GM21737 (cell line): ENCODE data around the gene ATG4C.

Experiments
- ATAC-seq: cut with Tn5 transposase; IDR thresholded peaks from one replicate; pipeline ENCODE4 v1.9.1; 2021; ENCODE audit warnings: mild to moderate bottlenecking, moderate library complexity; ENCODE audit not compliant: unreplicated experiment

ATG4C gene

GRCh38 chr1:62836856-62837540 lies 53.1 kb downstream of the ATG4C start:
- ATAC-seq: no peak

- no peak for ATAC-seq
Observed at GRCh38 chr1:62840555-62840954, 56.6 kb downstream of the ATG4C start.

GRCh38 chr1:62841587-62842169 lies 57.7 kb downstream of the ATG4C start:
- no peak for ATAC-seq

DNA sequence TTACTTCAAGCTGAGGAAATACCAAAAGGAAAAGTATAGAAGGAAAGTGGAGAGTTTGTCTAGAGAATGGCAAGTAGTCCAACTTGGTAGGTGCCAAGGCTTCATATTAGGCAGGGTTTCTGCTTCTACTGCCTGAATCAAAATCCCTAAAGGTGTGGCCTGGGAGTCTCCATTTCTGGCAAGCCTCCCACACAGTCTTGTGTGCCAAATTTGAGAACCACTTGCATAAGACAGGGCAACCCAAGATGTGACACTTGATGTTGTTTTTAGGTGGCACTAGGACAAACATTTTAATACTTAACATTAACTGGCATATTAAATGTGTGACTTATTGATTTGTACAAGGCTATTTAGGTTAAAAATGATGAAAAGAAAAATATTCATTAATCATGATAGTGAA lies 60.1 kb downstream of the ATG4C start:
- no peak for ATAC-seq

DNA sequence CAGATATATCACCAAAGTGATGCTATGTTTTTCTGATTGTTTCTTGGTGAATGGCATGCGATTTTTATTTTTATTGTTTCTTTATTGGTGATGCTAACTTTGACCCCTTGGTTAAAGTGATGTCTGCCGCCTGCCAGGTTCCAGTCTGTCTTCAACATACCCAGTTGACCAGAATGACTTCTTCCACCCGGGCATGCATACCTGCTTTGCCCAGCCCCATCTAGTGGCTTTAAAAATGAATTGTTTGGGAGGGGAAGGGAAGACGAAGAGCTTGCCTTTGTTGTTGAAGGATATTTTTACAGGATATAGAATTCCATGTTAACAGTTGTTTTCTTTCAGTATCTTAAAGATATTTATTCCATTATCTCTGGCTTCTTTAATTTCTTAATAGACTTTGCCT lies 65.1 kb downstream of the ATG4C start:
- ATAC-seq: no peak

- ATAC-seq: no peak
Observed at GRCh38 chr1:62852253-62852652, 68.3 kb downstream of the ATG4C start.

DNA sequence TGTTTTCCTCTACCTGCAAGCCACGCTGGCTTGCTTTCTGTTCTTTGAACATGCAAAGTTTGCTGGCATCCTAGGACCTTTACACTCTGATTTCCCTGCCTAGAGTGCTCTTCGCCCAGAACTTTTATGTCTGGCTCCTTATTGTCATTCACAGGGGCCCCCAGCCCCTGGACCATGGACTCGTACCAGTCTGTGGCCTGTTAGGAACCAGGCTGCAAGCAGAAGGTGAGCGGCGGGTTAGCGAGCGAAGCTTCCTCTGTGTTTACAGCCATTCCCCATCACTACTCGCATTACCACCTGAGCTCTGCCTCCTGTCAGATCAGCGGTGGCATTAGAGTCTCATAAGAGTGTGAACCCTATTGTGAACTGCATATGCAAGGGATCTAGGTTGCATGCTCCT lies 73.0 kb downstream of the ATG4C start:
- no peak for ATAC-seq

GRCh38 chr1:62869217-62869754 lies 85.4 kb downstream of the ATG4C start:
- ATAC-seq: no peak

- ATAC-seq: no peak
Observed at GRCh38 chr1:62870148-62870547, 86.2 kb downstream of the ATG4C start.

DNA sequence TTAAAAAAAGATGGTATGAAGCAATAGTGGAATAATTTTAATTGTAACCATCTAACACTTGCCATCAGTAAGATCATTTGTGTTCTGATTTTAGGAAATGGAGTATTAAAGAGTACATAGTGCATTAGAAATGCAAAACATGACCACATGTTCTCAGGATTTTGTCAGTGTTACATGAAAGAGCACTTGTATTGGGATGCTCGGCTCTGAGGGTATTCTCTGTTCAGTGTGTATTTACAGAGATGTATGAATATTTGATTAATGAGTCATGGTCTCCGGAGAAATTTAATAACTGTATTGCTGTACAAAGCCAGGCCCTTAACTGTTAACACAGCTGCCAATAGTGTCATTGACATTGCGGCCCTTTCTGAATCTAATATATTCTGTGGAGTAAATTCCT lies 91.7 kb downstream of the ATG4C start:
- ATAC-seq: no peak

GRCh38 chr1:62876535-62876934 lies 92.6 kb downstream of the ATG4C start:
- ATAC-seq: no peak

- no peak for ATAC-seq
Observed at GRCh38 chr1:62877579-62877978, 93.6 kb downstream of the ATG4C start.

- no peak for ATAC-seq
Observed at GRCh38 chr1:62879962-62880361, 96.0 kb downstream of the ATG4C start.

DNA sequence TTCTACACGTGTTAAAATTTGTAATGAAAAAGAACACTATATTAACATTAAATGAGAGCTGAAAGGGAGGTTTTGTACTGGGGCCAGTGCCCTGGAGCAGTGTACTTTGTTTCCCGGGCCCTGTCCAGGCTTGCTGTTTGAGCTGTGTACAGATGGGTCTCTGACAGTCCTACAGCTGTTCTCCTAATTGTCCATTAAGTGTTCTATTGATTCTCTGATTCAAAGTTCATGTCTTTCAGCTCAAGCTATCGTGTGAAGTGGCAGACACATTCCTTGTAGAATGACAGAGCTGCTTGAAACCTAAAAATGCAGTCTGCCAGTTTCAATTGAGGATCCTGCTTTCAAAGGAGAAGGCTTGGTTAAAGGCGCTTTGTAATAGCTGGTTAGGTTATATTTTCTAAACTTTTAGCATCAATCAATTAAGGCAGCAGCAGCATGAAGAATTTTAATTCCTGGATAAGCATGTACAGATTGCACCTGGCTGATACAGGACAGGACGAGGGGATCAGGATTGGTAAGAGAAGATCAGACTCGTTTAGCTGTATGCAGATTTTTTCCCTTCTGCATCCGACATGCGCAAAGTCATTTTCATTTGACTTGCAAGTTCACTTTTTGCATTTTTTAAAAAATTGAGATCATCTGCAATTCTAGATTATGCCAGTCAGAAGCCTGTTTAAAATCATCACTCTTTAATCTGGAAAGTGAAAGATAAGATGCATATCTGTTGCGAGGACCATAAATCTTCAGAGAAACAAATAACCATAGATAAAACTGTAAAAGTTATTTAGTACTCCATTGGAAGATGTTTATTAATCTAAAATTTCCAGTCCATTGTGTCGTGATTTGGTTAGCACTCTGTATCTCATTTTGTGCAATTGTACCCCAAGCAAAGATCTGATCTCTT lies 98.5 kb downstream of the ATG4C start:
- ATAC-seq: no peak

DNA sequence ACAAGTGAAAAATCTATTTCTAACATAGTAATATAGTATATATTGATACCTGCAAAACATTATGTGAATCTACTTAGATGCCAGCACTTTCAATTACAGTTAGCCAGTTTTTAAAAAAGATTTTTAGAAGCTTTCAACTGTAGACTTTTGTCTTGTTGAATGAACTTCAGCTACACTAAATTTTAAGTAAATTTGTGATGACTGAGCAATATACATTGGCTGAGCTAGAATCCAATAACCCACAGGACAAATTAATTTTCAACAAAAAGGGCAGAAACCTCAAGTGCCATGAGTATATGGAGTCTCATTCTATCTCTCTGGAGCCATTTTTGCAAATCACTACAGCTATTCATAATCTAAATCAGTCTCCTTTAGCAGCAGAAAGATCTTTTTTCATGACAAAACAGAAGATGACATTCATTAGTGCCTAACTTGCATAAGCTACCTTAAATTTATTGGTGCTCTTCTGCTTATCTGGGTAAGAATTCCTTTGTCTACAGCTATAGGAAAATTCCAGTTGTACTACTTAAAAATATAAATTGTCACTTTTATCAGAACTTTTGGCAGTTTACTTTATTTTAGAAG lies 100.3 kb downstream of the ATG4C start:
- ATAC-seq: no peak

GRCh38 chr1:62887799-62888507 lies 104.0 kb downstream of the ATG4C start:
- ATAC-seq: no peak

DNA sequence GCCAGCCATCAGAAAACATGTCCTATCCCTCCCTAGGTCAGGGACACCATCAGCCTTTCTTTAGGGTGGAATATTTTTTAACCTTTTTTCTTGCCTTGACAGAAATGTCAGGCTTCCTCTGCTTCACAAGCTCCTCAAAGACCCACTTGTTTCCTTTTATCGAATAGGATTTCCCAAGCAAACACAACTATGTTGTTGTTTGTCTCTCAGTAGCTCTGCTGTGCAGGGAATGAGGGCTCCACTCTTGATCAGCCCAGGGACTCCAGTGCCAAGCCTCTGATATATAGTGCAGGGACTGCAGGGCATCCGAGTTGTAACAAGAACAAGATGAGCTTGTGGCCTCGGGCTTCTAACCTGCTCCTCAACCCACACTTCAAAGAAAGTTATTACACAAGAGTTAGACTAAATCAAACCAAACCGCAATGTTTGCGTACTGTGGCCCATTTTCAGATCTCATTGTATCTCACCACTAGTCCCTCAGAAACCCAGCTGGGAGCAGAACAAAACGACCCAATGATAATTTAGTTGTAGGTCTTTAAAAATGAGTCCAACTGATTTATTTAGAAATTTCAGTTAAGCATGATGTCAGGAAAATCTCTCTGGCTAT lies 108.1 kb downstream of the ATG4C start:
- no peak for ATAC-seq

DNA sequence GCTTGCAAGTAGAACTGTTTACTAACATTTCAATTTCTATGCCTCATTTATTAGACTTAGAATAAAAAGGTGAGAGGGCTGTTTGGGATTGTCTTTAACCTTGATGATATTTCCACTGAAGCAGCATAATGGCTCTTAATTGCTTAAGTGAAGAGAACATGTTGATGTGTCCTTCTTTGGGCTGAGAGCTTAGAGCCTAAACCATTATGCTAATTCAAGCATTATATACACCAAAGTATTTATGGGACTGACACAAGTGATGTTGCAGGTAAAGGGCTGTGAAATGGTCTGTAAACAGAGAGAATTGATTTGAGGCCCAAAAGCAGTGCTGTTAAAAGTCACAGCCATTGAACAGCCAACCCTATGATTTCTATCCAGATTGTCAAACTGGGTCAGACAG lies 113.9 kb downstream of the ATG4C start:
- ATAC-seq: no peak

DNA sequence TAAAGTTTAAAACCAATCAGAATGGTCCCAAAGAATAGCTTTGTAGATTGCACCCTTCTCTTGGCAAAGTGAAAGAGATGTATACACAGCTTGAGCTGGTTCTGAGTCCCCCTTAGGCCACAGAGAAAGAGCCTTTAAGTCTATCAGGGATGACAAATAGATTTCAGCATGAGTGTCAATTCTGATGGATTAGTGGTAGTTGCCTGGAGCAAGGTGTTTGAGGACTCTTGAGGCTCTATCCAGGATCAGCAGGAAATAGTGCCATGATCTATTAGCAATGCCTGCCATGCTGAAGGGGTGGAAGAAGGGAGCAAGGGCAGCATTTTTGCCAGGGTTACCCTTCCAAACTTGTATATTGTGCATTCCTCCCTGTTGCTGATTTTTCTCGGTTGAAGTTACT lies 116.6 kb downstream of the ATG4C start:
- ATAC-seq: no peak

- no peak for ATAC-seq
Observed at GRCh38 chr1:62901650-62902049, 117.7 kb downstream of the ATG4C start.
